ENCODE measurements around the gene ZNF654. TPM values are rescaled to one million over a fixed set of nuclear protein-coding genes. Genes with fewer than 3 reads are reported as not detected.

Gene ZNF654
- total RNA-seq, 1 experiment from 2014 or later: 25.0 TPM

- DNase-seq (ENCODE audit: low spot score): no peak
- Histone ChIP-seq H3K27ac (ENCODE audit: low read depth, low read length, poor library complexity, severe bottlenecking) (no peak overlapping the region), H3K9me3 (ENCODE audit: low read depth, low read length, poor library complexity, severe bottlenecking) (no peaks in the 10 kb centered on the region), H3K4me3 (ENCODE audit: low read depth, low read length, poor library complexity, severe bottlenecking) (no peak overlapping the region), H3K36me3 (ENCODE audit: insufficient read depth, low read length, poor library complexity, severe bottlenecking) (peaks cover under 1% of the 10 kb centered on the region), H3K27me3 (replicated peaks; ENCODE audit: insufficient read depth, low read depth, low read length, poor library complexity) (no peaks in the 10 kb centered on the region), H3K4me1 (ENCODE audit: insufficient read depth, low read length, poor library complexity, severe bottlenecking) (peaks cover 6% of the 10 kb centered on the region)
- POLR2A ChIA-PET (ENCODE audit: low non-redundant PET): no interaction called here
- no peak for TF ChIP-seq CTCF (conservative IDR thresholded peaks at IDR 0.05; ENCODE audit: low read depth, low read length)
- TF ChIP-seq EZH2 (IDR thresholded peaks at IDR 0.05; ENCODE audit: borderline replicate concordance, low read depth, low read length, poor library complexity, severe bottlenecking): no peak
- BruUV-seq (replicated peaks): no TSS peak
- intact Hi-C loops (cut with micrococcal nuclease; ENCODE audit: unreplicated experiment): no loop called here
- CTCF ChIA-PET: interaction anchor here (0.8 kb wide), 1 partner anchor 10 kb away, joined by 3 read pairs; no protein-coding TSS in a partner anchor
Measured at GRCh38 chr3:88123526-88123925, 64.5 kb downstream of the ZNF654 start.

- no peak for TF ChIP-seq CTCF (conservative IDR thresholded peaks at IDR 0.05; ENCODE audit: low read depth, low read length)
- no peak for TF ChIP-seq EZH2 (IDR thresholded peaks at IDR 0.05; ENCODE audit: borderline replicate concordance, low read depth, low read length, poor library complexity, severe bottlenecking)
- Histone ChIP-seq H3K9me3 (ENCODE audit: low read depth, low read length, poor library complexity, severe bottlenecking) (no peaks in the 10 kb centered on the region), H3K27ac (ENCODE audit: low read depth, low read length, poor library complexity, severe bottlenecking) (no peak overlapping the region), H3K27me3 (replicated peaks; ENCODE audit: insufficient read depth, low read depth, low read length, poor library complexity) (no peaks in the 10 kb centered on the region), H3K4me1 (ENCODE audit: insufficient read depth, low read length, poor library complexity, severe bottlenecking) (peaks cover 9% of the 10 kb centered on the region), H3K4me3 (ENCODE audit: low read depth, low read length, poor library complexity, severe bottlenecking) (no peak overlapping the region), H3K36me3 (ENCODE audit: insufficient read depth, low read length, poor library complexity, severe bottlenecking) (peaks cover 46% of the 10 kb centered on the region)
- intact Hi-C loops (cut with micrococcal nuclease; ENCODE audit: unreplicated experiment): no loop called here
- POLR2A ChIA-PET (ENCODE audit: low non-redundant PET): no interaction called here
- DNase-seq (ENCODE audit: low spot score): no peak
- no TSS peak for BruUV-seq (replicated peaks)
- CTCF ChIA-PET: no interaction called here
Measured at GRCh38 chr3:88131695-88132094, 72.6 kb downstream of the ZNF654 start.

- no TSS peak for BruUV-seq (replicated peaks)
- Histone ChIP-seq H3K9me3 (ENCODE audit: low read depth, low read length, poor library complexity, severe bottlenecking) (no peaks in the 10 kb centered on the region), H3K27me3 (replicated peaks; ENCODE audit: insufficient read depth, low read depth, low read length, poor library complexity) (no peaks in the 10 kb centered on the region), H3K36me3 (ENCODE audit: insufficient read depth, low read length, poor library complexity, severe bottlenecking) (peaks cover 53% of the 10 kb centered on the region), H3K27ac (ENCODE audit: low read depth, low read length, poor library complexity, severe bottlenecking) (no peak overlapping the region), H3K4me3 (ENCODE audit: low read depth, low read length, poor library complexity, severe bottlenecking) (no peak overlapping the region), H3K4me1 (ENCODE audit: insufficient read depth, low read length, poor library complexity, severe bottlenecking) (peaks cover 17% of the 10 kb centered on the region)
- ChIA-PET POLR2A (ENCODE audit: low non-redundant PET) (interaction anchor here (0.6 kb wide), 1 partner anchor 863 kb away, joined by 3 read pairs; no protein-coding TSS in a partner anchor), CTCF (no interaction called here)
- intact Hi-C loops (cut with micrococcal nuclease; ENCODE audit: unreplicated experiment): no loop called here
- DNase-seq (ENCODE audit: low spot score): no peak
- TF ChIP-seq EZH2 (IDR thresholded peaks at IDR 0.05; ENCODE audit: borderline replicate concordance, low read depth, low read length, poor library complexity, severe bottlenecking): no peak
- TF ChIP-seq CTCF (conservative IDR thresholded peaks at IDR 0.05; ENCODE audit: low read depth, low read length): no peak
Measured at GRCh38 chr3:88132894-88133293, 73.8 kb downstream of the ZNF654 start.

Data from A673 (cell line).